T-helper 1 cell treated with Interleukin-12 subunit alpha and Interleukin-12 subunit beta and Interleukin-4 antibody, amounts not matched to agents 30 μg/mL and 1 μg/mL, for 36 hours (primary cell): Measurements from ENCODE around the gene FNDC11.

Source experiments
- H3K27ac Mint-ChIP-seq: one replicate; pipeline ENCODE4 v1.8.0; 2021; ENCODE audit warnings: mild to moderate bottlenecking, mixed read lengths
- H3K27me3 Mint-ChIP-seq: one replicate; pipeline ENCODE4 v1.8.0; 2021; ENCODE audit warnings: low read depth, mixed read lengths
- H3K36me3 Mint-ChIP-seq: one replicate; pipeline ENCODE4 v1.8.0; 2021; ENCODE audit warnings: low read depth, mixed read lengths
- H3K4me1 Mint-ChIP-seq: one replicate; pipeline ENCODE4 v1.8.0; 2021; ENCODE audit warnings: low read depth, mixed read lengths
- H3K4me3 Mint-ChIP-seq: one replicate; pipeline ENCODE4 v1.8.0; 2021; ENCODE audit warnings: mild to moderate bottlenecking, moderate library complexity, mixed read lengths
- H3K9me3 Mint-ChIP-seq: one replicate; pipeline ENCODE4 v1.8.0; 2021; ENCODE audit warnings: mixed read lengths

FNDC11 gene

DNA sequence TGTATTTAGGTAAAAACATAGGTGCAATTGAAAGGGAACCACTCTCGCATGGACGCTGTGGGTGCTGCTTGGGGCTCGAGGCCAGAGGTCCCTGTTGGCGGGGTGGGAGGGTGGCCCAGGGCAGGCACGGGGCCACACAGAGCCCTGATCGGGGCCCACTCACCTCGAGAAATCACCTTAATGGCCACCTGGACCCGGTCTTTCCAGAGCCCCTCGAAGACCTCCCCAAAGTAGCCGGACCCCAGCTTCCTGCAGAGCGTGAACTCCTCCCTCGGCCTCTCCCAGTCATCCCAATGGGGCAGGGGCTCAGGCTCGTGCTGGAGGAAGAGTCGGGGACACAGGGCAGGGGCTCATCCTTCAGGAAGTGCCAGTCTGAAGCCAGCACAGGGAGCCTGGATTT is 20.6 kb upstream of the FNDC11 start:
- no peak overlapping the region for H3K27ac Mint-ChIP-seq
- no peaks in the 10 kb centered on the region for H3K9me3 Mint-ChIP-seq
- no peak overlapping the region for H3K4me3 Mint-ChIP-seq
- peaks cover 4% of the 10 kb centered on the region for H3K4me1 Mint-ChIP-seq
- H3K27me3 Mint-ChIP-seq, result no peaks in the 10 kb centered on the region
- H3K36me3 Mint-ChIP-seq, result no peaks in the 10 kb centered on the region

DNA sequence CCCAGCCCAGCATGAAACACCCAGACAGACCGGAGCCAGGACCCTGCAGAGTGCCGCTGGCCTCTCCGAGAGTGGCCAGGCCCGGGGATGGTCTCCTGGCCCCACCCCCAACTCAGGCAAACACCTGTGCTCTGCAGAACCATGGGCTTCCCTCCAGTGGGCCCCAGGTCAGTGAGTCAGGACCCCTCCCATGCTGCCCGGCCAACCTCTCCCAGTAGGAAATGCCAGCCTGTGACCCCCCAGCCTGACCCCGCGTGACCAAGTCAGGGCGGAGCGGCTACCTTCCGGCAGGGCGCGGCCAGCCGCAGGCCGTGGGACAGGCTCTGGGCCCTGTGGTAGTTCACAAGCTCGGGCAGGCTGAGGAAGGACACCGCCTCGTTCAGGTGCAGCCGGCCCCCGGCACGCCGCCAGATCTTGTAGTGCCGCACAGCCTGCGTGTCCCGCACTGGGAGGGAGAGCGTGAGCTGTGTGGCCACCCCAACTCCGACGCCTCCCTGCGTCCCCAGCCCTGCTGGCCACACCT is 20.0 kb upstream of the FNDC11 start:
- H3K27me3 Mint-ChIP-seq, result no peaks in the 10 kb centered on the region
- no peaks in the 10 kb centered on the region for H3K9me3 Mint-ChIP-seq
- no peak overlapping the region for H3K4me3 Mint-ChIP-seq
- peaks cover 4% of the 10 kb centered on the region for H3K4me1 Mint-ChIP-seq
- no peaks in the 10 kb centered on the region for H3K36me3 Mint-ChIP-seq
- H3K27ac Mint-ChIP-seq, result no peak overlapping the region

DNA sequence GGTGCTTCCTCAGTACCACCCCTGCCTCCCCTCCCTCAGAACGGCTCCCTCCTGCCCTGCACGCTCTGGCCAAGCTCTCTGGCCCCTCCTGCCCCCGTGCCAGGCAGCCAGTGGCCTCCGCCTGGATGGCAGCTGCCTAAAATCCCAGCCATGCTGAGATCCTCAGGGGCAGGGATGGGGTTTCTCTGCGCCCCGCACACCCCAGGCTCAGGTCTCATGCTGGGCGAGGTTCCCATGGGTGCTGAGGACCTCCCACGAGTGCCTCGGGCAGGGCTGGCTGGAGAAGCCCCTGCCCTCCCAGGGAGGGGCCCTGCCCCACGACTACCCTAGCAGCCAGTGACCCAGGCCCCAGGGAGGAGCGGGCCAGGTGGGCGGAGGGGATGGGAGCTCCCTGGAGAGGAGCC is 19.5 kb upstream of the FNDC11 start:
- H3K4me3 Mint-ChIP-seq, result no peak overlapping the region
- H3K4me1 Mint-ChIP-seq, result peaks cover 4% of the 10 kb centered on the region
- H3K9me3 Mint-ChIP-seq, result no peaks in the 10 kb centered on the region
- H3K27ac Mint-ChIP-seq, result no peak overlapping the region
- H3K27me3 Mint-ChIP-seq, result no peaks in the 10 kb centered on the region
- H3K36me3 Mint-ChIP-seq, result no peaks in the 10 kb centered on the region

DNA sequence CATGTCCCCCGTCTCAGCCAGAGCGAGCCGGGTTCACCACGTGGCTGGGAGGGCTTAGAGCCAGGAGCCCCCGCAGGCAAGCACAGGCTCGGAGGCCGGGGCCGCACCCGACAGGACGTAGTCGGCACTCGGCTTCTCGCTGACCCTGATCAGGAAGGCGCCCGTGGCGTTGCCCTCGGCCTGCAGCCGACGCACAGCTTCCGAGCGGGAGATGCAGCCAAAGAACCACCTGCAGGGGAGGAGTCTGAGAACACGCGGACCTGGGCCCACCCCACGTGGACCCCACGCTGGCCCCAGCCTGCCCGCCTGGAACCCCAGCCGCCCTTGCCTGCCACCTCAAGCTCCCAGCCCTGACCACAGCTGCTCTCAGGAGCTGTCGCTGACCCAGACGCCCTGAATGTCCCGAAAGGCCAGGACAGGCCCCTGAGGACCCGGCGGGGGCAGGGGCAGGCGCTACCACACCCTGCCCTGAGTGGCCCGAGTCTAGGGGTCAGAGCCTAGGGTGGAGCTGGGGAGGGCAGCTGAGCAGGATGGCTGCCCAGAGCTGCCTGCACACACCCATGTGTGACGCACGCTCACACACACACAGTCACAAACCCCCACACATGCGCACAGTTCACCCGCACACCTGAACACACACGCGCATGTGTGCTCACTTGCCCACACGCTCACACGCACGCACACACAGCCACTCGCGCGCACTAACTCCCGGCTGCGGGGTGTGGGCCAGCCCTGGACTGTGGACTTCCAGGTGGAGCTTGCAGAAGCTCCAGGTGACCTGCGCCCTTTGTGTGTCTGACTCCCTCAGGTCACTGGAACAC is 18.9 kb upstream of the FNDC11 start:
- Mint-ChIP-seq H3K4me3 (no peak overlapping the region), H3K27ac (no peak overlapping the region), H3K36me3 (no peaks in the 10 kb centered on the region), H3K9me3 (no peaks in the 10 kb centered on the region), H3K27me3 (no peaks in the 10 kb centered on the region), H3K4me1 (peaks cover 4% of the 10 kb centered on the region)

DNA sequence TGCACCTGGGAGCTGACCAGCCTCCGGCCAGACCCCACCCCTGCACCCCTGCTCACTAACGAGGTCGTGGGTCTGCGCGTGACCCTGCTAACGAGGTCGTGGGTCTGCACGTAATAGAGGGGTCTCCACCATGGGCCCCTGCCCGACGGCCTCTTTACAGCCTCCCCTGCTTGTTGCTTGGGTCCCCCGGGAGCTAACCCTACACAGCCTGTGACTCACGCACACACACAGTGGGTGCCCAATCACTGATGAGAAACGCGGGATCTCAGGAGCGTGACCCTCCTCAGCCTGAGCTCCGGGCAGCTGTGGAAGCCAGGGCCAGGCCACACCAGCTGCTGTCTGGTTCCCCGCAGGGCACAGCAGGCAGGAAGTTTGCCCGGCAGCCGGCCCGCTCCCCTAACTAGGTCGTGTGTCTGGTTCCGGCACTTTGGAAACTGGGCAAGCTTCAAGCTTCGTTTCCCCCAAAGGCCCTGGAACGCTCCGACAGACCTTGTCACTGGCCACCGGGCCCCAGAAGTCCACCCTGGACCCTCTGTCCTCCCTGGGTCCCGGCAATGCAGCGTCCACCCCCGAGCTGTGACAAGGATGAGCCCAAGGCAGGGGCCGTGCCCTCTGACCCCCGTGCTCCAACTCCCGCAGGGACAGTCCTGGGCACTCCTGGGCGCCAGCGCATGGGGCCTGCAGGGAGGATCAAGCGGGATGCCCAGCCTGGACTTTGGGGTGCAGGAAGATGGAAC is 17.6 kb upstream of the FNDC11 start:
- peaks cover 4% of the 10 kb centered on the region for H3K4me1 Mint-ChIP-seq
- no peaks in the 10 kb centered on the region for H3K9me3 Mint-ChIP-seq
- no peak overlapping the region for H3K27ac Mint-ChIP-seq
- no peaks in the 10 kb centered on the region for H3K36me3 Mint-ChIP-seq
- no peaks in the 10 kb centered on the region for H3K27me3 Mint-ChIP-seq
- no peak overlapping the region for H3K4me3 Mint-ChIP-seq

DNA sequence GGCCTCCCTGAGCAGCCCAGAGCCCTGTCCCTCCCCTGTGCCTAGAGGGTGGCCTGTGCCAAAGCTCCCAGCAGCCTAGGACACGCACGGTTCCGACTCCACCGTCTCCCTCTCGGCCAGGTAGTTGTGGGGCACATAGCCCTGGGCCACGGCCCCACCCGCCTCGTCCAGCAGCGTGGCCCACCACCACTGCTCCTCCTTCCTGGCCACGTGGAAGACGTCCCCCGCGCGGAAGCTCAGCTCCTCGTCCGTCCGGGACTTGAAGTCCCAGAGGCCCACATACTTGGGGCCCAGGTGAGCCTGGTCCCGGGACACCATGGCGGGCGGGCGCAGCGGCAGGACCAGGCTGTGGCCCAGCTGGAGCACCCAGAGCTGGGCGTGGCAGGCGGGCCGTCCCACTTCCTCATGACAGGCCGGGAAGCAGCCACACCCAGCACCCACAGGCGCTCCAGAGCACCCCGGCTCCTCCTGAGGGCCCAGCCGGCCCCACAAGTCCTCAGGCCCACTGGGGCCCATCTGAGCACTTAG is 16.9 kb upstream of the FNDC11 start, which contains the start of gene PTK6:
Gene PTK6, minus strand, starts transcription at position 380 of the 528 bp plus-strand sequence. Its CDS starts 62 bp downstream, at position 318.
- H3K27ac Mint-ChIP-seq, result peak within 1 kb of the TSS; percentile 92
- H3K4me3 Mint-ChIP-seq, result peak within 1 kb of the TSS; percentile 76
- H3K27me3 Mint-ChIP-seq, result no peaks in the 10 kb centered on the region
- no peaks in the 10 kb centered on the region for H3K9me3 Mint-ChIP-seq
- no peaks in the 10 kb centered on the region for H3K36me3 Mint-ChIP-seq
- peaks cover 4% of the 10 kb centered on the region for H3K4me1 Mint-ChIP-seq

DNA sequence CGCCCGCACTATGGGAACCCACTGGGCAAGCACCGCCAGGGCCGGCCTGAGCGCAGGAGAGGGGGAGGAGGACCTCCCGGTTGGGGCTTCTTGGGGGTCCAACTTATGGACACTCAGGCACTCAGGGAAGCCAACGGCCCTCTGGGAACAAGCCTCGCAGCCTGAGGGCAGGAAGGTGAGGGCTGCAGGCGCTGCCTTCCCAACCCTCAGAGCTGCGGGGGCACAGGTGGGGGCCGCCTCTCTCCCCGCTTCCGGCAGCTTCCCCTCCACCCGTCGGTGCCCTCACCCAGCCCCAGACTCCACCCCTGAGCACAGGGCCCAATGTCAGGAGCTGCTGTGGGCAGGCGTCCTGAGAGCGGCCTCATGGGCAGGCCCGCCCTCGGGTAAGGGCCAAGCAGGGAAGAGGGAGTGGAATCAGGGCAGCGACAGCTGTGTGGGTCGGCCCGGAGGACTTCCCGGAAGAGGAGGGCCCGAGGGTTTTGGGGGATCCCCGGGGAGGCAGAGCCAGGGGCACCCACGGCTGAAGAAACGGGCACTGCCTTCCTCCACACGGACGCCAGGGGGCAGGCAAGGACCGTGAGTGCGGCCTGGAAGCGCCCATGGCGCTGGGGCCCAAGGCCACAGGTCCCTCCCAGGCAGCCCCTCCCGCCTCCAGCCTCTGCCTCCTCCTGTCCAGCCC is 16.3 kb upstream of the FNDC11 start:
- H3K27me3 Mint-ChIP-seq, result no peaks in the 10 kb centered on the region
- H3K27ac Mint-ChIP-seq, result peak overlapping the region; percentile 92
- H3K4me1 Mint-ChIP-seq, result peaks cover 4% of the 10 kb centered on the region
- H3K4me3 Mint-ChIP-seq, result peak overlapping the region; percentile 76
- no peaks in the 10 kb centered on the region for H3K9me3 Mint-ChIP-seq
- H3K36me3 Mint-ChIP-seq, result no peaks in the 10 kb centered on the region

DNA sequence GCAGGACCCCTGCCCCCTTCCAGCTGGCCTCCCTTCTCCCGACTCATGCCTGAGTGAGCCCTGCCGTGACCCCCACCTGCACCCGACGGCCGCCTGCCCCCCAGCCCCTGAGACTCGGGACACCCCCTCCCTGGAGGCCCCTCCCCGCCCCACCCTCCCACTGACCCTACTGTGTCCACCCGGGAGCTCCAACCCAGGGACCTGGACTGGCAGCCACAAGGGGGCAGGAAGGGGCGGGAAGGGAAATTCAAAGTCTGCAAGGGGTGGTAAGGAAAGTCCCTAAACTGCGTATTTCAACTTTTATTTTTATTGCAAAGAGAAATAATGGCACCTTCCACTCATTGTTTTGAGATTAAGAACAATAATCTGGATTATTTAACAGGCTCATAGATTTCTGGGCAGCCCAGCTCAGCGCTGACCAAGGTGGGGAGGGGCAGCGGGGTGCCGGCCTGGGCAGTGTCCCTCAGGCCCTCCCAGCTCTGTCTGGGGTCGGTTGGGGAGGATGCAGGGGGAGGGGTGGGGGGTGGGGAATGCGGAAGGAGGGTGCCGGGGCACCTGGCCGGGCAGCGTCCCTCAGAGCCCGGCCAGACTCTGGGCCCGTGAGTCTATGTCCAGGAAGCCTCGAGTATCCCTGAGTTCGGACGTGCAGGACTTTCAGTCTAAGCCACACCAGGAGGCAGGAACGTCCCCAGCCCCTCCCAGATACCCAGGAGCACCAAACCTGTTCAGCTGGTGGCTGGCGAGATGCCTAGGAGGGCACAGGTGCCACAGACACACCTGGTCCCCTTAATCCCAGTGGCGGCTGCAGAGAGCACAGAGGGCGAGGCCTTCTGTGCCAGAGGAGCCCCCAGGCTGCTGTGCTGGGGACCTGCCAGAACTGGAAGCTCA is 15.5 kb upstream of the FNDC11 start:
- no peaks in the 10 kb centered on the region for H3K9me3 Mint-ChIP-seq
- H3K4me3 Mint-ChIP-seq, result peak overlapping the region; percentile 76
- H3K27me3 Mint-ChIP-seq, result no peaks in the 10 kb centered on the region
- peaks cover 4% of the 10 kb centered on the region for H3K4me1 Mint-ChIP-seq
- H3K27ac Mint-ChIP-seq, result peak overlapping the region; percentile 92
- no peaks in the 10 kb centered on the region for H3K36me3 Mint-ChIP-seq

DNA sequence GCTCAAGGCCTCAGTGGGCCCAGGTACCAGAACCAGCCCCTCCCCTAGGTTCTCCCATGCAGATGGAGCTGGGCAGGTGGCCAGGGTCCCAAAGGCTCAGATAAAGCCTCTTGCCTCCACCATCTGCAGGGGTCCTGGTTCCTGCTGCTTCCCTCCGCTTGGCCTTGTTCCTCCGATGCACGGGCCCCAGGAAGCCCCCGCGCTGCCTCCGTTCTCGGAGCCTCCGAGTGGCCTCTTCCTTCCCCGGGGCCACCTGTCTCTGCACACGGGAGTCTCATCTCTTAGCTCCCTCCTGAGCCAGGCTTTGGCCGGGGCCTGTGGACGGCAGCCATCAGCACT is 14.9 kb upstream of the FNDC11 start:
- peaks cover 4% of the 10 kb centered on the region for H3K4me1 Mint-ChIP-seq
- H3K36me3 Mint-ChIP-seq, result no peaks in the 10 kb centered on the region
- no peaks in the 10 kb centered on the region for H3K27me3 Mint-ChIP-seq
- H3K27ac Mint-ChIP-seq, result no peak overlapping the region
- no peaks in the 10 kb centered on the region for H3K9me3 Mint-ChIP-seq
- H3K4me3 Mint-ChIP-seq, result no peak overlapping the region

DNA sequence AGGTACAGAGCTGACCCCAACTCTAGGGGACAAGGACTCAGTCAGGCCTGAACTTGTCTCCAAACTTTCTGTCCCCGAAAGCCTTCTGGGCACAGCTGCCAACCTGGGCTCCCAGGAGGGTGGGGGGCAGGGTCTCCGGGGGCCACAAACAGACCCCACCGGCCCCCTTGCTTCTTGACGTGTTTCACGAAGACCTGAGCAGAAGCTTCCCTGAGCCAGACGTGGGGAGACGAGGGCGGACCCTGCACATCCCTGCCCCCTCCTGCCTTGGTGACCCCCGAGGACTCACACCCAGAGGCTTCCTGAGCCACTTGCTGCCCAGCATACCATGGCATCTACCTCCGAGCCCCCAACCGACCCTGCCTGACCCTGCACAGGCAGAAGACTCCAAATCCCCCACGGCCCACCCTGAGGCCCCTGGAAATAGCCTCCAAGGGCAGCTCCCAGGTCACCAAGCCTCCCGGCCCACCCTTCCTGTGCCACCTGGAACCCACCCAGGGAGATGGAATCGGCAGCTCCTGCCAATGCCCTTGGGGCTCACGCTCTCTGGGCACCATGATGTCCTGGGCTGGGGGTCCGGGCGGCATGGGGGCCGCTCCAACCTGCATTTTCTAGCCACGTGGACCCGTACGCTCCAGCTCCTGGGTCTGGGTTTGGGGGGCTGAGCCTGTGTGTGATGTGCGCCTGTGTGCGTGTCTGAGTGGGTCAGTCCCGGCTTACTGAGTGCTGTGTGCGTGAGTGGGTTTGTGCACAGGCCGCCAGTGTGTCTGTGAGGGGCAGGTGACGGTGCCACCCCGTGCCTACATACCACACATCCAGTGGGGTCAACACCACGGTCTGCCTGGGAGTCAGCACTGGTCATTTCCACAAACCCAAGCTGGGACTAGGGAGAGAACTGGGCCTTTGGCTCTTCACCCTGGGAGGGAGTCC is 14.3 kb upstream of the FNDC11 start:
- H3K27me3 Mint-ChIP-seq, result no peaks in the 10 kb centered on the region
- H3K36me3 Mint-ChIP-seq, result no peaks in the 10 kb centered on the region
- peak overlapping the region; percentile 28 for H3K4me3 Mint-ChIP-seq
- H3K4me1 Mint-ChIP-seq, result peaks cover 4% of the 10 kb centered on the region
- H3K27ac Mint-ChIP-seq, result no peak overlapping the region
- no peaks in the 10 kb centered on the region for H3K9me3 Mint-ChIP-seq

DNA sequence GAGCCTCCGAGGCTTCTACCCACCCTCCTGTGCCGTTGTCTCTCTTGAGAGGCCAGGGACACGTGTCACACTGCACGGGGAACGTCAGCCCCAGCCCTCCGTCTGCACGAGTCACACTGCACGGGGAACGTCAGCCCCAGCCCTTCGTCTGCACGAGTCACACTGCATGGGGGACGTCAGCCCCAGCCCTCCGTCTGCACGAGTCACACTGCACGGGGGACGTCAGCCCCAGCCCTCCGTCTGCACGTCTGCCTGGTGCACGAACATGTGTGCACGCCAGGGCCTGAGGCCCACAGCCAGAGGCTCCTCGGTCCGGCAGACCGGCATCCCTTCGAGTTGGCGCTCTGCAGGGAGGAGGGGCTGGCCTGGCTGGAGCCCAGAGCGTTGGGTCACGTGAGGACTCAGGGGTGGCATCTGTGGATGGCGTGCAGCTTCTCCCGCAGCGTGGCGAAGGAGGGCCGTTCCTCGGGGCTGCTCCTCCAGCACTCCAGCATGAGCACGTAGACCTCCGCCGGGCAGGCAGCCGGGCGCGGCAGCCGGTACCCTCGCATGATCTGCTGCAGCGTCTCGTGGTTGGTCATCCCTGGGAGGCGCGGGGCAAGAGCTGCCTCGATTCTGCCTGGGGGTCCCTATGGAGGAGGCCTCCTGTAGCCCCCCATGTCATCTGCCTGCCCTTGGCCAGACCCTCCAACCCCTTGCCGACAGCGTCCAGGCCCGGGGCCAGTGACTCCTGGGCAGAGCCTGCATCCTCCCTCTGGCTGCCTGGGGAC is 13.4 kb upstream of the FNDC11 start:
- no peaks in the 10 kb centered on the region for H3K36me3 Mint-ChIP-seq
- H3K27ac Mint-ChIP-seq, result no peak overlapping the region
- H3K9me3 Mint-ChIP-seq, result no peaks in the 10 kb centered on the region
- peaks cover 3% of the 10 kb centered on the region for H3K27me3 Mint-ChIP-seq
- H3K4me1 Mint-ChIP-seq, result peaks cover 4% of the 10 kb centered on the region
- H3K4me3 Mint-ChIP-seq, result no peak overlapping the region

DNA sequence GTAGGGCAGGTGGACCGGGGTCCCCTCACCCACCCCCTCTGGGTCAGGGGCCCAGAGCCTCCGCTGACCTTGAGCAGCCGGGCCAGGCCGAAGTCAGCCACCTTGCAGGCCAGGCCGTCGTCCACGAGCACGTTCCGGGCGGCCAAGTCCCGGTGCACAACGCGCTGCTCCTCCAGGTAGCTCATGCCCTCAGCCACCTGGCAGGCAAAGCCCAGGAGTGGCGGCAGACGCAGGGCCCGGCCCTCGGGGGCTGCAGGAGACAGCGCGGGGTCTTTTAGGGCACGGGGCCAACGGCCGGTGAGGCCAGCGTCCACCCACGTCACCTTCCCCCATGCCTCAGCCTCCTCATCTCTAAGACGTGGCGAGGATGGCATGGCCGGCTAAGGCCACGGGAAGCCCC is 12.6 kb upstream of the FNDC11 start:
- H3K27ac Mint-ChIP-seq, result no peak overlapping the region
- H3K4me1 Mint-ChIP-seq, result peaks cover 4% of the 10 kb centered on the region
- H3K36me3 Mint-ChIP-seq, result no peaks in the 10 kb centered on the region
- H3K4me3 Mint-ChIP-seq, result no peak overlapping the region
- H3K9me3 Mint-ChIP-seq, result no peaks in the 10 kb centered on the region
- H3K27me3 Mint-ChIP-seq, result peaks cover 3% of the 10 kb centered on the region
